Measurements from ENCODE around the gene BRINP2. TPM values are rescaled to one million over a fixed set of nuclear protein-coding genes. Genes with fewer than 3 reads are reported as not detected.

Gene BRINP2
- total RNA-seq, 1 experiment from 2014 or later: 19.0 TPM

DNA sequence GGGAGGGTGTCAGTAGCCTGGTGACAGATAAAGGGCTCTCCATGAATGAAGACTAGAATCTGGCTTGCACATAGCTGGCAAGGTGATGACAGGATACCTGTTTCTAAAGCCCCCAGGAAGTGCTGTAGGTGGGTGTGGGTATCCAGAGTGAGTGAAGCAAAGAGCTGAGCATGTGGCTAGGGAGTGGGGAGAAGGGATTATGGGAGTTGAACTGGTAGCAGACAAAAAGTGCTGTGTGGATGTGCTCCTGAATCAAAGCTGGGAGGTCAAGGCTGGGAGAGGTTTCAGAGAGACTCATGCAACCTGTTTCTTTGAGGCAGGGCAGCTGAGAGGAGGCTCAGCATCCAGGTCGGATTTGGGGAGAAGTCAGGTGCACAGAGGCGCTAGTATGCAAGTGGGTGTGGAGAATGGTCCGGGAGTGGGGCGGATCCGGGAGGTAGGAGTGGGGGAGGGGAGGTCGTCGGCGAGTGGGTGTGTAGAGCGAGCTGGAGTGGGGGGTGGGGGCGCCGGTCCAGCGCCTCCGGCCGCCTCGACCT, 6.8 kb upstream of the BRINP2 start:
- no peak for DNase-seq (ENCODE audit: low read depth)
- in situ Hi-C loops (cut with HindIII; ENCODE audit: low pct_unique_long_range_greater_than_20kb, low sequenced_read_pairs): no loop called here

- DNase-seq (ENCODE audit: low read depth): no peak
- in situ Hi-C loops (cut with HindIII; ENCODE audit: low pct_unique_long_range_greater_than_20kb, low sequenced_read_pairs): no loop called here
These were observed 6.2 kb upstream of the BRINP2 start, which contains the start of gene ASTN1 for GRCh38 chr1:177164380-177165068. TSS of gene ASTN1 (minus strand) at chr1:177164712. CDS start at chr1:177164676, 36 bp downstream.

GRCh38 chr1:177165069-177165439, 5.7 kb upstream of the BRINP2 start:
- no peak for DNase-seq (ENCODE audit: low read depth)
- in situ Hi-C loops (cut with HindIII; ENCODE audit: low pct_unique_long_range_greater_than_20kb, low sequenced_read_pairs): no loop called here

- no peak for DNase-seq (ENCODE audit: low read depth)
- in situ Hi-C loops (cut with HindIII; ENCODE audit: low pct_unique_long_range_greater_than_20kb, low sequenced_read_pairs): no loop called here
These were observed 872 bp downstream of the BRINP2 start for GRCh38 chr1:177171536-177172123.

GRCh38 chr1:177172272-177172671, 1.5 kb downstream of the BRINP2 start:
- in situ Hi-C loops (cut with HindIII; ENCODE audit: low pct_unique_long_range_greater_than_20kb, low sequenced_read_pairs): no loop called here
- DNase-seq (ENCODE audit: low read depth): no peak

DNA sequence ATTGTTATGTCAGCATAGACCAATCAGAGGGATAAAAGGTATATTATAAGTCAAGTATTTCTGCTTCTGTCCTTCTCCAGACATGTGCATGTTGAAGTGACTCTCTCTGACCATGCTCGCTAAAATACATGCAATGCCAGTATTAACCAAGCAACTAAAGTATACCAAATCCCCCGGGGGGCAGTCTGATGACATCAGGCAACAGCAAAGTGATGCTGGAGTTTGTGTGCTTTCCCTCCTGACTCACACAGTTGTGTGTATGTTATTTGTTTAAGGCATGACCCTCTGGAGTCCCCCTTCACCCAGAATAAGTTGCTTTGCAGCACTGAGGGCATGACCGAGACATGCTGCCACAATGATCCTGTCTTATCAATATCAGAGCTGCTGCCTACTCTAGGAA, 2.1 kb downstream of the BRINP2 start:
- in situ Hi-C loops (cut with HindIII; ENCODE audit: low pct_unique_long_range_greater_than_20kb, low sequenced_read_pairs): no loop called here
- no peak for DNase-seq (ENCODE audit: low read depth)

- in situ Hi-C loops (cut with HindIII; ENCODE audit: low pct_unique_long_range_greater_than_20kb, low sequenced_read_pairs): no loop called here
- no peak for DNase-seq (ENCODE audit: low read depth)
These were observed 3.2 kb downstream of the BRINP2 start for GRCh38 chr1:177173976-177174375.

GRCh38 chr1:177174921-177175634, 4.3 kb downstream of the BRINP2 start:
- DNase-seq (ENCODE audit: low read depth): no peak
- in situ Hi-C loops (cut with HindIII; ENCODE audit: low pct_unique_long_range_greater_than_20kb, low sequenced_read_pairs): no loop called here

GRCh38 chr1:177181280-177181630, 10.5 kb downstream of the BRINP2 start:
- DNase-seq (ENCODE audit: low read depth): no peak
- in situ Hi-C loops (cut with HindIII; ENCODE audit: low pct_unique_long_range_greater_than_20kb, low sequenced_read_pairs): no loop called here

DNA sequence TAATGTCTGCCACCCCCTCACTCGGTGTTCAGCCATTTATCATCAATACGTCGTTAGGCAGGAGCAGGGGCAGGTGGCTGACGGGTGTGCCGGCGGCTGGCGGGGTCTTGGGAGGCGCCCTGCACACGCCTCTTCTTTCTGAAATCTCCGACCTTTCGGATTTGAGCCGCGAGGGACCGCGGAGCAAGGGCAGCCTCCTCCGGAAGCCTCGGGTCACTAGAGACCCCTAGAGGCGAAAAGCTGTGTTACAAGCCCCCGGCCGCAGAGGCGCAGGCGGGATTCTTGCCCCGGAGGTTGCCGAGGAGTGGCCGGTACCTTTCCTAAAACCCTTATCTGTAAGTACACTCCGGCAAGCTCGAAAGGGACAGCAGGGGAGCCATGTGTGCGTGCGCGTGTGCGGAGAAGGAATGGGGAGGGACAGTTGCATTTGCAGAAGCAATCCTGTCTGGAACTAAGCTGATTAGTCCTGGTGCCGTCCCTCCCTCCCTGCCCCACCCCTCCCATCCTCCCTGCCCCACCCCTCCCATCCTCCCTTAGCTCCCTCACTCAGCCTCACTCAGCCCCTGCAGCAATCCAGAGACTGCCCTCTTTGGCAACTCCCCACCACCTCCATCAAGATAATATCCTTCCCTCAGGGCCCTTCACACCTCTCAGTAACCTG, 11.0 kb downstream of the BRINP2 start:
- peak; percentile 78 for DNase-seq (ENCODE audit: low read depth)
- in situ Hi-C loops (cut with HindIII; ENCODE audit: low pct_unique_long_range_greater_than_20kb, low sequenced_read_pairs): no loop called here

DNA sequence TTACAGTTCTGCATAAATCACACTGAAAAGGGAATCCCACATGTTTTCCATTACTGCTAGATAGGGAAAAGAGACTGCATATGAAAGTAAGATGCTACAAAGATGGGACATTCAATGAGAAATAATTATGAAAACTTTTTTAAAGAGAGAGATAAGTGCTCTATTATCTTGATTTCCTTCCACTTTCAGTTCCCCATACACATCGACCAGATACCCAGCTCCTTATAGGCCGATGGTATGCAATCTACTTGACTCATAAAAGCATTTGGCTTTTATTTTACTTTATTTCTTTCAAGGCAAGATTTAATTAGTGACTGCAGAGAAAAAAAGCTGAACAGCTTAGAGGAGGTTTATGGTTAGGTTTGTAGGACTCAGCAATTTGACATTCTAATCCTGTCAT, 13.1 kb downstream of the BRINP2 start:
- in situ Hi-C loops (cut with HindIII; ENCODE audit: low pct_unique_long_range_greater_than_20kb, low sequenced_read_pairs): no loop called here
- no peak for DNase-seq (ENCODE audit: low read depth)

GRCh38 chr1:177185209-177185608, 14.5 kb downstream of the BRINP2 start:
- DNase-seq (ENCODE audit: low read depth): no peak
- in situ Hi-C loops (cut with HindIII; ENCODE audit: low pct_unique_long_range_greater_than_20kb, low sequenced_read_pairs): no loop called here

DNA sequence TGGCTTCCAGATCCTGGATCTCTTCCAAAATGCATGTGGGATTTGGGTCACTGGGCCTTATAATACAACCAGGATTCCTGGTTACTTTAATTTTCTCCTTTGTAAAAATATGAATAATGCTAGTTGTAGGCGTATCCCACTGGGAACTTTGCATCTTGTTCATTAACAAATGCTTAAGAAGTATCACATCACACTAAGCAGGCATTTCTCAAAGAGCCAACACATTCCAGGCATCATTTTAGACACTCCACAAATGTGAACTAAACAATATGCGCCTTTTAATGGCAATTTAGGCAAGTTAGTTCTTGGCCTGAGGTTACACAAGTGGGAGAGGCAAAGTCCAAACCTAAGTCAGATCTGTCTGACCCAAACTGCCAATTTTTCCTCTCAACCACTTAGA, 15.9 kb downstream of the BRINP2 start:
- DNase-seq (ENCODE audit: low read depth): no peak
- in situ Hi-C loops (cut with HindIII; ENCODE audit: low pct_unique_long_range_greater_than_20kb, low sequenced_read_pairs): no loop called here

DNA sequence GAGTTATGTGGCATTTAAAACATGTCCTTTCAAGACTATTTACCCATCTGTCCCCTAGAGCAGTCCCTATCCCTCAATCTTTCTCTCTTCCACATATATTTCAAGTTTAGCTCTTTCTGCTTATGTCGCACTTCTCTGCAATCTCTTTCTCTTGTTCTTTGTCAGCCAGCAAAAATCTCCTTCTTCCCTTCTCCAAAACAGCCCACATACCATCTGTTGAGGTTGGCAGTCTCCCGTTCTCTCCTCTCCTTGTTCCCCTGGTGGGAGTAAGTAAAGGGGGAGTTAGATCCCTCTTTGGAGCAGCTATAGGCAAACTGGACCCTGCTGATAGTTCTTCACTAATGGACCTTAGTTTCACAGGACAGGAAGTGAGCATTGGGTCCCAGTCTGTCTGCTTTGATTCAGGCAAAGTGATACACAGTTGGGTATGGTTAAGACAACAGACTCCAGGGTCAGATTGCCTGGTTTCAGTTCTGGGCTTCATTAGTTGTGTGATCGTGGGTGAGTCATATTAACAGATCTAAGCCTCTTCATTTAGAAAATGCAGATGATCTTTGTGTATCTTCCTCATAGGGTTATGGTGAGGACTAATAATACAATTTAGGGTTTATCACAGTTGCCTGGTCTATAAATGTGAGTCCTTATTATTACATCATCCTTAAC, 19.7 kb downstream of the BRINP2 start:
- in situ Hi-C loops (cut with HindIII; ENCODE audit: low pct_unique_long_range_greater_than_20kb, low sequenced_read_pairs): no loop called here
- no peak for DNase-seq (ENCODE audit: low read depth)

GRCh38 chr1:177198243-177198642, 27.5 kb downstream of the BRINP2 start:
- in situ Hi-C loops (cut with HindIII; ENCODE audit: low pct_unique_long_range_greater_than_20kb, low sequenced_read_pairs): no loop called here
- DNase-seq (ENCODE audit: low read depth): no peak

- DNase-seq (ENCODE audit: low read depth): no peak
These were observed 29.5 kb downstream of the BRINP2 start for GRCh38 chr1:177200290-177200689.

GRCh38 chr1:177206831-177207355, 36.1 kb downstream of the BRINP2 start:
- DNase-seq (ENCODE audit: low read depth): no peak
- in situ Hi-C loops (cut with HindIII; ENCODE audit: low pct_unique_long_range_greater_than_20kb, low sequenced_read_pairs): no loop called here

More at GRCh38 chr1:177200290-177200689, 29.5 kb downstream of the BRINP2 start:
- in situ Hi-C loops (cut with HindIII; ENCODE audit: low pct_unique_long_range_greater_than_20kb, low sequenced_read_pairs): no loop called here

GRCh38 chr1:177208920-177209319, 38.2 kb downstream of the BRINP2 start:
- DNase-seq (ENCODE audit: low read depth): no peak
- in situ Hi-C loops (cut with HindIII; ENCODE audit: low pct_unique_long_range_greater_than_20kb, low sequenced_read_pairs): no loop called here
